Liver (tissue), 9 donors: ENCODE results near the gene NBPF20. TPM values are rescaled to one million over a fixed set of nuclear protein-coding genes. Genes with fewer than 3 reads are reported as not detected.
"Not testable (repeated sequence)": the region's sequence is repeated elsewhere in the genome, so short reads cannot be mapped to it uniquely, and the experiment has no call there.

Experiments used
- DNase-seq: peaks from one replicate; pipeline ENCODE4 v3.0.0-alpha.2; 2017; ENCODE audit warnings: low spot score
- H3K27ac ChIP-seq, 2 donors: one replicate each; pipeline ENCODE4 v1.7.0; 2013; ENCODE audit warnings: inconsistent platforms in 2 of 2, low read length in 2 of 2, control low read depth in 1 of 2, low read depth in 1 of 2, mild to moderate bottlenecking in 1 of 2
- H3K27me3 ChIP-seq, 4 donors: one replicate each; pipeline versions ENCODE4 v1.6.1 to v1.7.0; 2013; ENCODE audit warnings: low read length in 3 of 4, inconsistent platforms in 1 of 4, mild to moderate bottlenecking in 1 of 4, moderate library complexity in 1 of 4; ENCODE audit not compliant: control insufficient read depth in 4 of 4, insufficient read depth in 4 of 4
- H3K36me3 ChIP-seq, 4 donors: one replicate each; pipeline versions ENCODE4 v1.6.1 to v1.7.0; 2013; ENCODE audit warnings: low read length in 3 of 4, mild to moderate bottlenecking in 3 of 4, low read depth in 1 of 4, moderate library complexity in 1 of 4; ENCODE audit not compliant: control insufficient read depth in 4 of 4, insufficient read depth in 3 of 4
- H3K4me1 ChIP-seq, 4 donors: one replicate each; pipeline versions ENCODE4 v1.6.1 to v1.7.0; 2013; ENCODE audit warnings: low read length in 3 of 4, mild to moderate bottlenecking in 3 of 4, moderate library complexity in 1 of 4; ENCODE audit not compliant: control insufficient read depth in 4 of 4, insufficient read depth in 4 of 4
- H3K4me3 ChIP-seq, 3 donors: one replicate each; pipeline versions ENCODE4 v1.6.1 to v1.7.0; 2013; ENCODE audit warnings: low read length in 3 of 3, control low read depth in 1 of 3, low read depth in 1 of 3, mild to moderate bottlenecking in 1 of 3
- H3K9ac ChIP-seq, 2 donors: one replicate each; pipeline ENCODE4 v1.7.0; 2013; ENCODE audit warnings: low read length in 2 of 2, mild to moderate bottlenecking in 2 of 2, moderate library complexity in 2 of 2, control low read depth in 1 of 2, low read depth in 1 of 2
- H3K9me3 ChIP-seq, 4 donors: one replicate each; pipeline versions ENCODE4 v1.6.1 to v1.7.0; 2013; ENCODE audit warnings: low read length in 3 of 4; ENCODE audit not compliant: control insufficient read depth in 4 of 4
- GABPA ChIP-seq, 2 donors: IDR thresholded peaks in 1 of 2; conservative IDR thresholded peaks in 1 of 2; 2 replicates each; pipeline ENCODE4 v1.6.1; 2016; ENCODE audit warnings: antibody characterized with exemption in 2 of 2, mild to moderate bottlenecking in 1 of 2, moderate library complexity in 1 of 2
- RAD21 ChIP-seq, 2 donors: IDR thresholded peaks; 2 replicates each; pipeline ENCODE4 v1.6.1; 2016; ENCODE audit warnings: antibody characterized with exemption in 2 of 2, mild to moderate bottlenecking in 2 of 2
- WGBS: extraction: QIAGEN DNeasy Blood & Tissue Kit; methylation state at CpG from one replicate; pipeline ENCODE4 v1.1.7; 2013; 5-methylcytosine and 5-hydroxymethylcytosine counted together
- polyA plus RNA-seq, 2 donors: library from polyadenylated mRNA; stranded (reverse) in 1 of 2; unstranded in 1 of 2; fragments of 200-250 nt in 1 of 2; fragments of >200 nt in 1 of 2; fragmentation: Nextera tagmentation in 1 of 2; extraction: Ambion mirVana in 1 of 2; gene quantifications; one replicate each; pipeline versions ENCODE4 v1.2.1 to v1.2.3, GENCODE V29; 2013 to 2015
- total RNA-seq, 2 donors: library from RNA; depleted of rRNA; stranded (reverse); fragments of >200 nt; gene quantifications; one replicate each; pipeline ENCODE4 v1.2.3, GENCODE V29; 2014
- donor health status: healthy.
- donor health status: healthy.
- donor health status: healthy.
- donor health status: healthy.
- donor health status: healthy.

The NBPF20 gene
- total and polyA plus RNA-seq, 4 donors, result 0.98 to 8.2 (median 2.0) TPM

DNA sequence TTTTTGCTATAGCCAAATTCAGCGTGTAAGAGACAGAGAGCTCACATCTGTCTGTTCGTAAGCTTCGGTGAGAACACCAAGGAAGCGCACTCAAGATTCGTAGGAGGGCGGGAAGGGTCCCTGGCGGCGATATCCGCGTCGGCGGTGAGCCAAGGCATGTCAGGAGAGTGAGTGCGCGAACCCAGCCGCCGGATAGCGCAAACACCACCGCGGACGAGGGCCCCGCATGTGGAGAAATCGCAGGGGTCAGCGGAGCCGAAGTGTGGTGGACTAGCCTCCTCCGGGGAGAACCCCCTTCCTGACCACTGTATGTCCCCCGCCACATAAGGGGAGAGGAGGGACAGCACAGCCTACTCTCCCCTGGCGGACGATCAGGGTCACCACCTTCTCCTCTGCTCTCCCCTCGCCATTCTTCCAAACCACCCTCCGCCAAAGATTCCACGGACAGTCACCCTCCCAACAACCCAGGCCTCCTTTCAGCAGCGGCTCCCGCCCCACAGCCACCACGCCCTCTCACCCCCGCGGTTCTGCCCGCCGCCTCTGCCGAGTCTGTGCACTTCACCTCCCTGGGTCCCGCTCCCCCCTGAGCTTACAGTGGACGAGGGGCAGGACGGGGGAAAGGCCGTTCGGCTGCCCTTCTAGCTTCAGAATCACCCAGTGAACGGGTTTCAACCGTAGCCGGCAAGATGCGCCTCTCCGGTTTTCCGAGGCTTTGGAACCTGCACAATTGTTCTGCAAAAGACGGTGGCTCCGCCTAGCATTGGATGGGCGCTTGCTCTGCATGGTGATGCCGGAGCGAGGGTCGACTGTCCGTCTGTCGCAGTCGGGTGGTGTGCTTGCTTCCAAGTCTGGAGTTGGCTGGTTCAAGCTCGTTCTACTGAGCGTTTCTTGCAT lies 6.2 kb upstream of the NBPF20 start:
- H3K27me3 ChIP-seq, H3K4me3 ChIP-seq, H3K9ac ChIP-seq, H3K36me3 ChIP-seq, DNase-seq, H3K4me1 ChIP-seq, H3K27ac ChIP-seq, H3K9me3 ChIP-seq: not testable (repeated sequence)
- 5% methylated on average over 58 of the region's 61 CpGs for WGBS

DNA sequence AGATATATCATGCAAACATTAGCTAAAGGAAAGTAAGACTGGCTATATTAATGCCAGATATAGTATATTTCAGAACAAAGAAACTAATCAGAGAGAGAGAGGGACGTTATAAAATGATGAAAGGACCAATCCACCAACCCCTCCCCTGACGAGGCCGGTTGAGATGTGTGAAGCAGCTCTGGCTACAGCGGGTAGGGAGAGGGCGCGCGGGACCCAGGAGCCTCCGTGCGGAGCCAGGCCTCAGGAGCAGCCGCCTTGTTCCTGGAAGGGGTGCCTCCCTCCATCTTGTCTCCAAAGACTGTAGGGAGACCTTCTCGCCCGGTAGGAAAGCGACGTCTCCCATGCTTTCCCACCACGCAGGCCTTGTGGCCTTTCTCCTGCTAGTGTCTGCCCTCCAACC lies 5.4 kb upstream of the NBPF20 start:
- not testable (repeated sequence) for H3K9me3 ChIP-seq, H3K9ac ChIP-seq, DNase-seq, H3K27me3 ChIP-seq, H3K36me3 ChIP-seq, H3K4me3 ChIP-seq, H3K27ac ChIP-seq, H3K4me1 ChIP-seq
- WGBS, result 22% methylated on average over 9 of the region's 15 CpGs

DNA sequence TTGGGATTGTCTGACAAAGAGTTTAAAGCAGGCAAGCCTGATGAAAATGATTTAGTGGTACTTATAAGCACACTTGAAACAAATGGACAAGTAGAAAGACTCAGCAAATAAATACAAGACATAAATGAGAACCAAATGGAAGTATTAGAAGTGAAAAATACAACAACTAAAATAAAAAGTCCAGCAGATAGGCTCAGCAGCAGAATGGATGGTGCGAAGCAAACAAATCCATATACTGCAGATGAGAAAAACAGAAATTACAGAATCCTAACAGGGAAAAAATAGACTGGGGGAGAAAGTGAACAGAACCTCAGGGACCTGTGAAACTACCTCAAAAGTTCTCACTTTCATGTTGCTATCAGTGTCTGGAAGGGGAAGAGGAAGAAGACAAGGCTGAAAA lies 3.9 kb upstream of the NBPF20 start:
- H3K9me3 ChIP-seq, H3K4me3 ChIP-seq, H3K27ac ChIP-seq, H3K27me3 ChIP-seq, H3K9ac ChIP-seq, DNase-seq, H3K36me3 ChIP-seq: not testable (repeated sequence)
- WGBS, result 84% methylated on average over 1 of the region's 1 CpG
- peaks cover 0 to 11% (median 6%) of the 10 kb centered on the region in 4 donors for H3K4me1 ChIP-seq

DNA sequence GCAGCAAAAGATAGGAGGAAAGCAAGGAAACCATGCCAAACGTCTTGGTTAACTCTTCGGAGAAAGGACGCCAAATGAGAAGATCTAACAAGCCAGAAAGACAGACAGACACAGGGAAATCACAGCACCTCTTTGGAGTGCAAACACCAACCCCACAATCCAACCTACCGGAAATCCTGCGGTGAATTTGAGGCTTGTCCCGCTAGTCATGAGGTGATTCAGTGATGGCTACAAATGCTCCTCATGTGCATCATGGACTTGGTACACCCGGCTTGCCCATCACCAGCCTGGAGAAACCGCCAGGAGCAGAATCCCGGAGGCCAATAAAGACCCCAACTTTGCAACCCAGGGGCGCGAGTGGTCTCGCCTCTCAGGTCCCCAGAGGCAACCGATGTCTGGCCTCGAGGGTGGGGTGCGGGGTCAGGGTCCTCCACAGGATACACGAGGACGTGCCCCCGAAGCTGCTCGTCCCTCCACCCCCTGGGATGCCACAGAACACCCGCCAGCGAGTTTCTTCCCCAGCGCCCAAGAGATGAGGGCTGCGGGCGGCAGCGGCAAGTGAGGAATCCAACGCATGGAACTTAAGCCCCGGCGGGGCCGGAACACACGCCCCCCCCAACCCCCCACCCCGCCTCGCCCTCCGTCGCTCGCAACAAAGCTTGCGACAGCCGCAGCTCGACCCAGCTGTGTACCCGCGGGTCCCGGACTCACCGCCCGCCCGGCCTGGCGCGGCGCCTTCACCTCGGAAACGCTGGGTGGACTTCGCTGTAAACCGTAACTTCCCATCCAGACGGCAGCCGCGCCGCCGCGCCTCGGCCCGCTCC lies 579 bp downstream of the NBPF20 start:
- not testable (repeated sequence) for DNase-seq, H3K27me3 ChIP-seq, H3K4me1 ChIP-seq, H3K9ac ChIP-seq, H3K9me3 ChIP-seq, H3K36me3 ChIP-seq
- peak overlapping the region; percentile 63 to 73 (median 65) for H3K4me3 ChIP-seq
- H3K27ac ChIP-seq, result peak overlapping the region; percentile 61 to 63
- 2% methylated on average over 39 of the region's 59 CpGs for WGBS
- TF ChIP-seq GABPA (IDR thresholded peaks at IDR 0.05 in 1 of 2, conservative IDR thresholded peaks at IDR 0.05 in 1 of 2), result peak in 1 of 2 donors; percentile 34
- TF ChIP-seq RAD21 (IDR thresholded peaks at IDR 0.05), result peak in 1 of 2 donors; percentile 5

DNA sequence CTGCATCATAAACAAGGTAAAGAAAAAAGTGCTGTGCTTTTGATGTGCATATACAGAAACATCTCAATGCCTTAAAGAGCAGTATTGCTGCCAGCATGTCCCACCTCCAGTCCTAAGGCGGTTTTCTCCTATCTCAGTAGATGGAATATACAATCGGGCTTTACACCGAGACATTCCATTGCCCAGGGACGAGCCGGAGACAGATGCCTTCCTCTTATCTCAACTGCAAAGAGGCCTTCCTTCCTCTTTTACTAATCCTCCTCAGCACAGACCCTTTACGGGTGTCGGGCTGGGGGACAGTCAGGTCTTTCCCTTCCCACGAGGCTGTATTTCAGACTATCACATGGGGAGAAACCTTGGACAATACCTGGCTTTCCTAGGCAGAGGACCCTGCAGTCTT lies 10.3 kb downstream of the NBPF20 start:
- H3K27ac ChIP-seq, H3K9ac ChIP-seq, H3K4me1 ChIP-seq, H3K4me3 ChIP-seq, H3K9me3 ChIP-seq, H3K36me3 ChIP-seq, H3K27me3 ChIP-seq, DNase-seq: not testable (repeated sequence)
- 91% methylated on average over 6 of the region's 8 CpGs for WGBS

DNA sequence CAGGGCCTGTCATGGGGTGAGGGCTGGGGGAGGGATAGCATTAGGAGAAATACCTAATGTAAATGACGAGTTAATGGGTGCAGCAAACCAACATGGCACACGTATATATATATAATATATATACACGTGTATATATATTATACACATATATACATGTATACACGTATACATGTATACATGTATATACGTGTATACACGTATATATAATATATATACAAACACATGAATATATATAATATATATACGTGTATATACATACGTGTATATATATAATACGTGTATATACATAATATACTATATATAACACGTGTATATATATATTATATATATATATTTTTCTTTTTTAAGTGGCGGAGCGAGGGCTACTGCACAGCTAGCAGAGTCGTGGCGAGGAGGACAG lies 18.1 kb downstream of the NBPF20 start:
- not testable (repeated sequence) for H3K9ac ChIP-seq, H3K9me3 ChIP-seq, H3K4me1 ChIP-seq, H3K27ac ChIP-seq, H3K27me3 ChIP-seq, DNase-seq, H3K4me3 ChIP-seq, H3K36me3 ChIP-seq
- 96% methylated on average over 13 of the region's 14 CpGs for WGBS
